Measurements from ENCODE around the gene ZIK1. TPM values are rescaled to one million over a fixed set of nuclear protein-coding genes. Genes with fewer than 3 reads are reported as not detected.

The ZIK1 gene
- total RNA-seq, 1 experiment from 2014 or later = not detected

GRCh38 chr19:57599761-57600383 is 15.9 kb downstream of the ZIK1 start, which contains the start of gene ZNF530:
Gene ZNF530, plus strand, starts transcription at chr19:57599885. Its CDS starts 4,461 bp downstream, at chr19:57604346.
- in situ Hi-C loops (cut with HindIII; ENCODE audit: low sequenced_read_pairs) = no loop called here
- peak; percentile 97 for DNase-seq (ENCODE audit: low spot score)

DNA sequence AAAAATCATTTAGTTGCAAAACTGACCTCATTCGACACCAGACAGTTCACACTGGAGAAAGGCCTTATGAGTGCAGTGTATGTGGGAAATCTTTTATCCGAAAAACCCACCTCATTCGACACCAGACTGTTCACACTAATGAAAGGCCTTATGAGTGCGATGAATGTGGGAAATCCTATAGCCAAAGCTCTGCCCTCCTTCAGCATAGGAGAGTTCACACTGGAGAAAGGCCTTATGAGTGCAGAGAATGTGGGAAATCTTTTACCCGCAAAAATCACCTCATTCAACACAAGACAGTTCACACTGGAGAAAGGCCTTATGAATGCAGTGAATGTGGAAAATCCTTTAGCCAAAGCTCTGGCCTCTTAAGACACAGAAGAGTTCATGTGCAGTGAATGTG is 23.0 kb downstream of the ZIK1 start:
- no peak for DNase-seq (ENCODE audit: low spot score)
- in situ Hi-C loops (cut with HindIII; ENCODE audit: low sequenced_read_pairs) = no loop called here

DNA sequence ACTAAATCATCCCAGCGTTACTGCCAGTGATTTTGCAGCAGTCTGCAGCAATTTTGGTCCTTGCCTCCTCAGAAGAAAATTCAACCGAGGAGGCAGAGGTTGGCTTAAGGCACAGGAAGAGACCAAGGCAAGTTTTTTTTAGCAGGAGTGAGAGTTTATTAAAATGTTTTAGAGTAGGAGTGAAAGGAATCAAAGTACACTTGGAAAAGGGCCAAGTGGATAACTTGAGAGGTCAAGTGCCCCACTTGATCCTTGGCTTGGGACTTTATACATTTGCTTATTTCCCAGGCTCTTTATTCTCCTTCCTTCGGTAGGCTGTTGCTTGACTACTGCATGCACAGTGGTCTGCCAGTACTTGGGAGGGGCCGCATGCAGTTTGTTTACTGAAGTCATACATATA is 27.2 kb downstream of the ZIK1 start:
- in situ Hi-C loops (cut with HindIII; ENCODE audit: low sequenced_read_pairs) = no loop called here
- DNase-seq (ENCODE audit: low spot score) = no peak

DNA sequence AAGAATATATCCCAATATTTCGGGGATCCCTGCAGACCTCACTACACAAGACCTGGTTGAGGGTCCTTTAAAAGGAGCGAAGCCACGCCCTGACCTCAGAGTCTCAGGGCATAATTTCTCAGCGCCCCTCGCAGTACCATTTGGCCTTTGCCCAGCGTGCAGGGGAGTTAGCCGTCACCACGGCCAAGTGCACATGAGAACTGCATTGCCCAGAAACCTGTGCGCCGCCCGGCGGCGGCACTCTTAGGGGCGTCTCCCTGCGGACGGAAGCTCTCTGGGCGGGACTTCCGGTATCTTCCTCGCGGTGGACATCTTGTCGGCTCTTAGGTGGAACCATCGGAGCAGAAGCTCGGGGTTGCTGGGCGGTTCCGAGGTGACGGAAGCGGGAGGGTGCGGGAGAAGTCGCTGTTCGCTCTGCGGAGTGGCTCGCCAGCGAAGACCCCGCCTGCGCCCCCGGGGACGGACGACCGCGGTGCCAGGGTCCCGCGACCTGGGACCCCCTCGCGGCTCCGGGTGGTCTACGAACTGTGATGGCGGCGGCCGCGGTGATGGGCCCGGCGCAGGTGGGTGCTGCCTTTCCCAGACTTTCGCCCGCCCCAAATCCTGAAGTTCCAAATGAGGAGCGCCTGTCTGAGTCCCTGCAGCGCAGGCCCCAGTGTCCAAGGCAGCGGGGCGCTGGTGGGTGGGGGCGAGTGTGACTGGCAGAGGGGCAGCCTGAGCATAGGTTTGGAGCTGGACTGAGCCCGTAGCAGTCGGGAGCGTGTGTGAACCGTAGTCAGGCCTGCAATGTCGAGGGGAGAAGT is 30.2 kb downstream of the ZIK1 start, which contains the start of gene ZNF134:
TSS of gene ZNF134 (plus strand) at position 302 of the 803 bp plus-strand sequence. CDS start 5,227 bp downstream, outside the sequence.
- in situ Hi-C loops (cut with HindIII; ENCODE audit: low sequenced_read_pairs) = no loop called here
- DNase-seq (ENCODE audit: low spot score) = peak; percentile 95

GRCh38 chr19:57615346-57615745 is 31.4 kb downstream of the ZIK1 start:
- in situ Hi-C loops (cut with HindIII; ENCODE audit: low sequenced_read_pairs) = no loop called here
- DNase-seq (ENCODE audit: low spot score) = no peak

- no peak for DNase-seq (ENCODE audit: low spot score)
- in situ Hi-C loops (cut with HindIII; ENCODE audit: low sequenced_read_pairs) = no loop called here
Measured at GRCh38 chr19:57620673-57621348, 36.9 kb downstream of the ZIK1 start.

DNA sequence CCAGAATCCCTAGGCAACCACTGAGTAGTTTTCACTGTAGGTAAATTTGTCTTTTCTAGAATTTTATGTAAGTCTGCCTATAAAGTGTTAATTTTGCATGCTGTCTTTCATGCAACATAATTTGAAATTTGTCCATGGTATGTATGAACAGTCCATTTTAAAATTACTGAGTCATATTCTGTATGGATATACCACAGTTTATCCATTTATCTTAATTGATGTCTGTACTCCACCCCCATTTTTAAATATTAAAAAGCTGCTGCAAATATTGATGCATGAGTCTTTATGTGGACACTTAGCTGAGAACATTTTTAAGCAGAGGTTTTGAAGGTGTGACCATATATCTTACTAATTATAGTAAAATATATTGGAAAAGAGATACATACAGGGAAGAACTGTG is 39.1 kb downstream of the ZIK1 start:
- in situ Hi-C loops (cut with HindIII; ENCODE audit: low sequenced_read_pairs) = no loop called here
- no peak for DNase-seq (ENCODE audit: low spot score)

DNA sequence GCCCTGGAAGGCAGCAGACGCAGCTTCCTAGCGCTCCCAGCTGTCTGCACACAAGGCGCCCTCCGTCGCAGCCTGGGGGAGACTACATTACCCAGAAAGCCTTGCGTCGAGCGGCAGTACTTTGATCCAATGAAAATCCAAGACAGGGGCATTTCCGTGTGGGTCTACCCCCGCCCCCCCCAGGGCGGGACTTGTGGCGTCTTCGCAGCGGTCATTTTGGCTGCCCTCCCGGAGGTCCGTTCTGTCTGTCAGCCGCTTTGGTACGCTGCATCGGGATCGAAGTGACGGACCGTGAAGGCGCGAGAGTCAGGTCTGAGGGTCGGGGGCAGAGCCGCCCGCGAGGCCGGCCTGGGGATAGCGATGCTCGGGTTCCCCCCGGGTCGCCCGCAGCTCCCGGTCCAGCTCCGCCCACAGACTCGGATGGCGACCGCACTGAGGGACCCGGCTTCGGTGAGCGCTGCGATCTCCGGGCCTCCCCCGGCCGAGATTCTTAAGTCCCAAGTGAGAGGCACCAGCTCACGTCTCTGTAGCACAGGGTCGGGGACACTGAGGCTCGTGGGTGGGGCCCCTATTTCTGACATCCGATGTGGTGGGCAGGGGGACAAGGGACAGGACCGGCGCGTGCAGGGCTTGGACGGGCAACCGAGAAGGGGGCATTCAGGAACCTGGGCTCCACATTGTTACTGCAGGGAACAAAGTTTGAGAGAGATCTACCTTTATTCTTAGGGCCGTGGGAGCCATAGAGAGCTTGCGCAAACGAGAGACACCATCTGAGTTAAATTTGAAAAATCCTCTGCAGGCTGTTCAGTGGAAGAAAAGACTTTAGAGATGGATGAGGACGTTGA is 49.3 kb downstream of the ZIK1 start, which contains the start of gene ZNF211:
TSS of gene ZNF211 (plus strand) at position 182 of the 845 bp plus-strand sequence. CDS start at position 361, 179 bp downstream.
- in situ Hi-C loops (cut with HindIII; ENCODE audit: low sequenced_read_pairs) = no loop called here
- peak; percentile 97 for DNase-seq (ENCODE audit: low spot score)

DNA sequence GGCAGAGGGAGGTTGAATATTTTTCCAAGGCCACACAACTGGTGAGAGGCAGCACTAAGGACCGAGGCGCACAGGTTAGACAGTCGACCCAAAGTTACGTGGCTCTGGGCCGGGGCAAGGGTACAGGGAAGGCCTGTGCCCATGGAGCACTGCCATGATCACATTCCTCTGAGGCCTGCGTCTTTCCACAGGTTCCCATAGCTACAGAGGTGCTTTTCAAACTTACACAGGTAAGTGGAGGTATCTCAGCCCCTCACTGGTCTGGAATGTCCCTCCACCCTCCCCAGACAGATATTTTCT is 49.8 kb downstream of the ZIK1 start:
- in situ Hi-C loops (cut with HindIII; ENCODE audit: low sequenced_read_pairs) = no loop called here

GRCh38 chr19:57637379-57637778 is 53.4 kb downstream of the ZIK1 start:
- in situ Hi-C loops (cut with HindIII; ENCODE audit: low sequenced_read_pairs) = no loop called here
- DNase-seq (ENCODE audit: low spot score) = no peak

More for the DNA sequence above, 49.8 kb downstream of the ZIK1 start:
- peak; percentile 6 for DNase-seq (ENCODE audit: low spot score)

- in situ Hi-C loops (cut with HindIII; ENCODE audit: low sequenced_read_pairs) = no loop called here
- DNase-seq (ENCODE audit: low spot score) = no peak
Measured at GRCh38 chr19:57641715-57642234, 57.8 kb downstream of the ZIK1 start.

DNA sequence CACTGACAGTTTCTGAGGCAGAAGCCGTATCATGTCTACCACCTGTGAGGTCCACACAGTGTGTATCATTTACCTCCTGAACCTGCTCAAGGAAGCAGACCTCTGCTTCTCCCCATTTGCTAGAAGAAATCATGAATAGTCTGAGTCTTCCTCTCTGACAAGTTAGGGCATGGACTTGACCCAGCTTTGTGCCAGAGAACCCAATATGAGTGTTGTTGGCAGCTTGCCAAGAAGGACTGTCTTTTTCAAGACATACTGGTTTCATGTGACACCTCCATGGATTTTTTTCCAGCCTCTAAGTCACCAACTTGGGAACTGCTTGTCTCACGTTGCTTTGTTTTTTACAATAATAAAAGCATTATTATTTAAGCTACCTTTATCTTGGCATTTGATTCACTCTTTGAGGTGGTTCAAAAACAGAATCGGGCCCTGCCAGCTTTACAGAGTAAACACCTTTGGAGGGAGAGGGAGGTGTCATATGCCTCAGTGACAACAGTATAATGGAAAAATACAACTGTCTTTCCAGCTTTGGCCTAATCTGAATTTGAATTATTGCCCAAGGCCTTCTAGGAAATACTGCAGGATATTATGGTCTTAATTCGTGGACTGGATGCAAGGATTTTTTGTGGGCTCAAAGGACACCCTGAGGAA is 58.6 kb downstream of the ZIK1 start:
- in situ Hi-C loops (cut with HindIII; ENCODE audit: low sequenced_read_pairs) = no loop called here
- peak; percentile 22 for DNase-seq (ENCODE audit: low spot score)

Other genes starting within 250 kb of the ZIK1 start
- gene ZNF304, start 232.9 kb upstream of the ZIK1 start, total RNA-seq (2014; rRNA removed; shearing (Covaris generic)) = 9.2 and 9.5 TPM in 2 replicates
- 18.6 and 19.0 TPM in 2 replicates for gene TRAPPC2B, start 220.6 kb upstream of the ZIK1 start, total RNA-seq (2014; rRNA removed; shearing (Covaris generic))
- 0.68 and 1.7 TPM in 2 replicates for gene ZNF547, start 220.6 kb upstream of the ZIK1 start, total RNA-seq (2014; rRNA removed; shearing (Covaris generic))
- 4.1 and 6.0 TPM in 2 replicates for gene ZNF548, start 194.3 kb upstream of the ZIK1 start, total RNA-seq (2014; rRNA removed; shearing (Covaris generic))
- 7.1 and 10.4 TPM in 2 replicates for gene ZNF17, start 173.0 kb upstream of the ZIK1 start, total RNA-seq (2014; rRNA removed; shearing (Covaris generic))
- gene ZNF749, start 148.8 kb upstream of the ZIK1 start, total RNA-seq (2014; rRNA removed; shearing (Covaris generic)) = 6.6 and 16.3 TPM in 2 replicates
- gene VN1R1, start 127.0 kb upstream of the ZIK1 start, total RNA-seq (2014; rRNA removed; shearing (Covaris generic)) = not detected in 2 replicates
- 3.3 and 9.1 TPM in 2 replicates for gene ZNF772, start 106.6 kb upstream of the ZIK1 start, total RNA-seq (2014; rRNA removed; shearing (Covaris generic))
- 4.9 and 9.2 TPM in 2 replicates for gene ZNF419, start 96.4 kb upstream of the ZIK1 start, total RNA-seq (2014; rRNA removed; shearing (Covaris generic))
- gene ZNF773, start 84.2 kb upstream of the ZIK1 start, total RNA-seq (2014; rRNA removed; shearing (Covaris generic)) = 3.8 and 11.8 TPM in 2 replicates
- gene ZNF549, start 56.8 kb upstream of the ZIK1 start, total RNA-seq (2014; rRNA removed; shearing (Covaris generic)) = 2.6 and 3.9 TPM in 2 replicates
- gene ZNF550, start 24.3 kb upstream of the ZIK1 start, total RNA-seq (2014; rRNA removed; shearing (Covaris generic)) = 5.9 and 6.3 TPM in 2 replicates
- gene ZNF416, start 5.2 kb upstream of the ZIK1 start, total RNA-seq (2014; rRNA removed; shearing (Covaris generic)) = 9.0 and 9.4 TPM in 2 replicates
- gene ZNF530, start 15.7 kb downstream of the ZIK1 start, total RNA-seq (2014; rRNA removed; shearing (Covaris generic)) = 6.5 and 8.3 TPM in 2 replicates
- gene ZNF134, start 30.1 kb downstream of the ZIK1 start, total RNA-seq (2014; rRNA removed; shearing (Covaris generic)) = 6.2 and 19.6 TPM in 2 replicates
- gene ZNF211, start 49.0 kb downstream of the ZIK1 start, total RNA-seq (2014; rRNA removed; shearing (Covaris generic)) = 10.8 and 16.9 TPM in 2 replicates
- gene ZSCAN4, start 84.8 kb downstream of the ZIK1 start, total RNA-seq (2014; rRNA removed; shearing (Covaris generic)) = 0.55 and 1.3 TPM in 2 replicates
- gene ZNF551, start 97.8 kb downstream of the ZIK1 start, total RNA-seq (2014; rRNA removed; shearing (Covaris generic)) = 11.7 and 15.8 TPM in 2 replicates
- gene ZNF154, start 125.1 kb downstream of the ZIK1 start, total RNA-seq (2014; rRNA removed; shearing (Covaris generic)) = not detected in 2 replicates
- not detected in 2 replicates for gene ZNF671, start 143.5 kb downstream of the ZIK1 start, total RNA-seq (2014; rRNA removed; shearing (Covaris generic))
- 10.8 and 11.0 TPM in 2 replicates for gene ZNF776, start 162.7 kb downstream of the ZIK1 start, total RNA-seq (2014; rRNA removed; shearing (Covaris generic))
- gene ZNF586, start 185.5 kb downstream of the ZIK1 start, total RNA-seq (2014; rRNA removed; shearing (Covaris generic)) = 11.3 and 20.8 TPM in 2 replicates
- gene ZNF552, start 230.8 kb downstream of the ZIK1 start, total RNA-seq (2014; rRNA removed; shearing (Covaris generic)) = 2.8 and 7.8 TPM in 2 replicates
- 6.0 and 12.8 TPM in 2 replicates for gene ZNF587B, start 246.2 kb downstream of the ZIK1 start, total RNA-seq (2014; rRNA removed; shearing (Covaris generic))